GM20431 (cell line): ENCODE measurements around the gene LRRC74B.
"Not testable (repeated sequence)": the region's sequence is repeated elsewhere in the genome, so short reads cannot be mapped to it uniquely, and the experiment has no call there.

ENCODE experiments used
- in situ Hi-C: fragments of 300-500 bp; cut with MseI, MboI; formaldehyde crosslinking; loops from one replicate; pipeline ENCODE4 v1.15.0; 2020; ENCODE audit warnings: low sequenced_read_pairs; ENCODE audit not compliant: unreplicated experiment

The LRRC74B gene

GRCh38 chr22:21030621-21031544, 14.9 kb upstream of the LRRC74B start:
- in situ Hi-C loops, result no loop called here

- in situ Hi-C loops, result no loop called here
Observed at GRCh38 chr22:21031545-21032036, 14.2 kb upstream of the LRRC74B start.

GRCh38 chr22:21032037-21032867, 13.5 kb upstream of the LRRC74B start, which contains the start of gene SLC7A4:
Gene SLC7A4, minus strand, starts transcription at chr22:21032561. Its CDS starts 749 bp downstream, at chr22:21031812.
- in situ Hi-C loops, result no loop called here

GRCh38 chr22:21032868-21033688, 12.7 kb upstream of the LRRC74B start:
- in situ Hi-C loops, result no loop called here

GRCh38 chr22:21033895-21034294, 11.9 kb upstream of the LRRC74B start:
- in situ Hi-C loops, result no loop called here

- in situ Hi-C loops, result no loop called here
Observed at GRCh38 chr22:21034989-21035388, 10.8 kb upstream of the LRRC74B start.

- in situ Hi-C loops, result no loop called here
Observed at GRCh38 chr22:21038405-21038804, 7.3 kb upstream of the LRRC74B start.

- in situ Hi-C loops, result not testable (repeated sequence)
Observed at GRCh38 chr22:21039158-21039557, 6.6 kb upstream of the LRRC74B start.

GRCh38 chr22:21041937-21042336, 3.8 kb upstream of the LRRC74B start:
- in situ Hi-C loops, result no loop called here

GRCh38 chr22:21042978-21043859, 2.5 kb upstream of the LRRC74B start:
- in situ Hi-C loops, result no loop called here

- in situ Hi-C loops, result no loop called here
Observed at GRCh38 chr22:21043860-21044535, 1.7 kb upstream of the LRRC74B start.

GRCh38 chr22:21044931-21045584, 688 bp upstream of the LRRC74B start:
- in situ Hi-C loops, result no loop called here

- in situ Hi-C loops, result no loop called here
Observed at GRCh38 chr22:21047035-21047661, 1.4 kb downstream of the LRRC74B start.

GRCh38 chr22:21047730-21048129, 2.0 kb downstream of the LRRC74B start:
- in situ Hi-C loops, result no loop called here

GRCh38 chr22:21048448-21048847, 2.7 kb downstream of the LRRC74B start:
- in situ Hi-C loops, result not testable (repeated sequence)

GRCh38 chr22:21048965-21049364, 3.2 kb downstream of the LRRC74B start:
- in situ Hi-C loops, result not testable (repeated sequence)

- in situ Hi-C loops, result no loop called here
Observed at GRCh38 chr22:21051145-21051830, 5.5 kb downstream of the LRRC74B start.
